K562 (cell line): ENCODE data around the gene DLK2. TPM values are rescaled to one million over a fixed set of nuclear protein-coding genes. Genes with fewer than 3 reads are reported as not detected.

Source experiments
- ATAC-seq: fragments of 200-7000 bp; cut with Tn5 transposase; 3 replicates; pipeline ENCODE4 v1.9.1; 2020; ENCODE audit warnings: moderate library complexity
- BruUV-seq: library from RNA; stranded (reverse); fragments of 400-500 nt; replicated peaks from 2 replicates; lab custom pipeline; 2021; lab: Mats Ljungman, UMichigan
- CTCF ChIA-PET: fragments of 300-600 bp; formaldehyde crosslinking; extraction: SDS; loops from one replicate; lab custom pipeline; 2021; ENCODE audit warnings: low intra/inter-chr PET ratio; lab: Yijun Ruan, JAX
- POLR2A ChIA-PET: fragments of 300-600, 350-650 bp; sonication (Branson Sonifier 250); formaldehyde crosslinking; extraction: SDS; loops from one replicate; lab custom pipeline; 2021; ENCODE audit warnings: antibody characterized with exemption, inconsistent platforms; lab: Yijun Ruan, JAX
- DNase-seq, 4 experiments: peaks; one replicate each; pipeline versions ENCODE4 v3.0.0 to v3.0.0-alpha.2; 2011 to 2018; ENCODE audit warnings: low spot score in 3 of 4, mixed read lengths in 3 of 4; ENCODE audit errors: extremely low read depth in 1 of 4
- FAIRE-seq: peaks from 2 replicates; lab custom pipeline; 2011; peaks lifted over from hg19 to GRCh38; lab: Jason Lieb, UNC
- H2AFZ ChIP-seq: 2 replicates; pipeline ENCODE4 v1.6.0; 2011; ENCODE audit warnings: low read depth, low read length, control low read depth, inconsistent platforms
- H3K27ac ChIP-seq: fragments of 200-600 bp; 3 replicates; pipeline ENCODE4 v1.8.0; 2011; ENCODE audit warnings: low read depth, mild to moderate bottlenecking, control low read depth, inconsistent platforms, low read length, moderate library complexity, mixed read lengths; ENCODE audit errors: extremely low read depth
- H3K27me3 ChIP-seq, 2 experiments: fragments of 300-600 bp in 1 of 2; 2 replicates in 1 of 2; 3 replicates in 1 of 2; pipeline versions ENCODE4 v1.6.0 to v1.8.0; 2011; ENCODE audit warnings: inconsistent platforms in 2 of 2, low read length in 2 of 2, mild to moderate bottlenecking in 1 of 2, mixed read lengths in 1 of 2, moderate library complexity in 1 of 2; ENCODE audit not compliant: control insufficient read depth in 2 of 2, insufficient read depth in 2 of 2
- H3K36me3 ChIP-seq: fragments of 300-600 bp; 3 replicates; pipeline ENCODE4 v1.8.0; 2011; ENCODE audit warnings: mild to moderate bottlenecking, low read length, inconsistent platforms; ENCODE audit not compliant: control insufficient read depth, insufficient read depth
- H3K4me1 ChIP-seq, 2 experiments: fragments of 200-600 bp in 1 of 2; replicated peaks in 1 of 2; 2 replicates in 1 of 2; 3 replicates in 1 of 2; pipeline versions ENCODE4 v1.5.1 to v1.8.0; 2011; ENCODE audit warnings: inconsistent platforms in 2 of 2, low read length in 2 of 2, mild to moderate bottlenecking in 1 of 2, mixed read lengths in 1 of 2, moderate library complexity in 1 of 2; ENCODE audit not compliant: control insufficient read depth in 2 of 2, insufficient read depth in 2 of 2
- H3K4me2 ChIP-seq: 2 replicates; pipeline ENCODE4 v1.6.1; 2011; ENCODE audit warnings: low read length, control low read depth, inconsistent platforms, mixed read lengths; ENCODE audit not compliant: insufficient read depth
- H3K4me3 ChIP-seq: fragments of 200-600 bp; sonication (generic), shearing (Covaris generic); 2 replicates; pipeline ENCODE4 v1.5.1; 2016; ENCODE audit warnings: control low read depth, inconsistent platforms
- H3K79me2 ChIP-seq: fragments of 200-600 bp; 3 replicates; pipeline ENCODE4 v1.8.0; 2011; ENCODE audit warnings: low read length, inconsistent platforms; ENCODE audit not compliant: control insufficient read depth, insufficient read depth
- H3K9ac ChIP-seq, 2 experiments: 2 replicates each; pipeline versions ENCODE4 v1.6.0 to v1.6.1; 2011; ENCODE audit warnings: low read depth in 2 of 2, low read length in 2 of 2, control low read depth in 1 of 2, inconsistent platforms in 1 of 2, mild to moderate bottlenecking in 1 of 2, mixed read lengths in 1 of 2; ENCODE audit not compliant: insufficient read depth in 1 of 2
- H3K9me1 ChIP-seq: one replicate; pipeline ENCODE4 v1.6.0; 2011; ENCODE audit warnings: inconsistent platforms, mild to moderate bottlenecking, low read length, moderate library complexity; ENCODE audit not compliant: control insufficient read depth, insufficient read depth
- H3K9me3 ChIP-seq: replicated peaks from 2 replicates; pipeline ENCODE4 v1.5.1; 2011; ENCODE audit warnings: low read depth, low read length, inconsistent platforms; ENCODE audit not compliant: control insufficient read depth, insufficient read depth
- H4K20me1 ChIP-seq: replicated peaks from 2 replicates; pipeline ENCODE4 v1.6.1; 2011; ENCODE audit warnings: low read length, inconsistent platforms, mixed read lengths; ENCODE audit not compliant: control insufficient read depth, insufficient read depth
- ESRRB ChIP-seq: fragments of 250-450 bp; sonication (Bioruptor Pico); IDR thresholded peaks from 2 replicates; pipeline ENCODE4 v1.5.0; 2020; ENCODE audit warnings: mild to moderate bottlenecking, moderate library complexity, borderline replicate concordance
- FOSL1 ChIP-seq: fragments of 200-800 bp; sonication (Bioruptor generic); conservative IDR thresholded peaks from 2 replicates; pipeline ENCODE4 v1.6.1; 2016; ENCODE audit warnings: missing genetic modification characterization, missing compliant biosample characterization
- NFRKB ChIP-seq: fragments of 450-650 bp; IDR thresholded peaks from 2 replicates; pipeline ENCODE4 v1.6.1; 2016; ENCODE audit warnings: low read depth
- WGBS: fragments of 100-300 bp; shearing (Covaris generic); methylation state at CpG from one replicate; pipeline ENCODE4 v1.1.6; 2016; ENCODE audit warnings: low coverage, mixed read lengths; ENCODE audit not compliant: insufficient coverage; ENCODE audit errors: missing lambda C conversion rate; 5-methylcytosine and 5-hydroxymethylcytosine counted together
- in situ Hi-C: fragments of 300-500 bp; cut with MboI; formaldehyde crosslinking; loops from 4 replicates; pipeline ENCODE4 v1.15.0; 2018; ENCODE audit warnings: inconsistent platforms, mixed read lengths
- intact Hi-C: fragments of 100-400 bp; cut with micrococcal nuclease; formaldehyde crosslinking; loops from 2 replicates; pipeline ENCODE4 v1.14.2; 2022
- polyA plus RNA-seq, 8 experiments: library from polyadenylated mRNA; depleted of rRNA in 4 of 8; stranded (reverse) in 5 of 8; unstranded in 3 of 8; fragments of >200 nt; fragmentation: Nextera tagmentation in 2 of 8; fragmentation: Illumina TruSeq in 1 of 8; extraction: Ambion mirVana in 2 of 8; extraction: Trizol in 1 of 8; gene quantifications; 2 replicates each; pipeline versions ENCODE4 v1.2.1 to v1.2.3, GENCODE V29; 2011 to 2014; ENCODE audit warnings: inconsistent platforms in 1 of 8, missing spikeins in 1 of 8
- total RNA-seq, 7 experiments: library from RNA; depleted of rRNA in 6 of 7; stranded (reverse); fragments of >200 nt in 6 of 7; fragmentation: Illumina TruSeq in 2 of 7; extraction: Trizol in 2 of 7; gene quantifications; 2 replicates each; pipeline versions ENCODE4 v1.2.1 to v1.2.3, GENCODE V29; 2011 to 2021; ENCODE audit warnings: low replicate concordance in 1 of 7
- TF ChIP-seq, protein P1 (sequence below): fragments of 450-650 bp; formaldehyde crosslinking; IDR thresholded peaks from 2 replicates; pipeline ENCODE4 v1.4.0; 2020; ENCODE audit warnings: mild to moderate bottlenecking, moderate library complexity
- TF ChIP-seq, protein P2 (sequence below): IDR thresholded peaks from 3 replicates; pipeline ENCODE4 v1.6.1; 2011; ENCODE audit warnings: borderline replicate concordance, mild to moderate bottlenecking, moderate library complexity; ENCODE audit not compliant: insufficient read length; ENCODE audit errors: extremely low read depth

Gene DLK2
- total and polyA plus RNA-seq, 9 of the 15 experiments (the other 6 are each of a cell fraction or from before 2014, with no cell fraction given) = 0.11 to 0.53 (median 0.29) TPM; not detected in 3

DNA sequence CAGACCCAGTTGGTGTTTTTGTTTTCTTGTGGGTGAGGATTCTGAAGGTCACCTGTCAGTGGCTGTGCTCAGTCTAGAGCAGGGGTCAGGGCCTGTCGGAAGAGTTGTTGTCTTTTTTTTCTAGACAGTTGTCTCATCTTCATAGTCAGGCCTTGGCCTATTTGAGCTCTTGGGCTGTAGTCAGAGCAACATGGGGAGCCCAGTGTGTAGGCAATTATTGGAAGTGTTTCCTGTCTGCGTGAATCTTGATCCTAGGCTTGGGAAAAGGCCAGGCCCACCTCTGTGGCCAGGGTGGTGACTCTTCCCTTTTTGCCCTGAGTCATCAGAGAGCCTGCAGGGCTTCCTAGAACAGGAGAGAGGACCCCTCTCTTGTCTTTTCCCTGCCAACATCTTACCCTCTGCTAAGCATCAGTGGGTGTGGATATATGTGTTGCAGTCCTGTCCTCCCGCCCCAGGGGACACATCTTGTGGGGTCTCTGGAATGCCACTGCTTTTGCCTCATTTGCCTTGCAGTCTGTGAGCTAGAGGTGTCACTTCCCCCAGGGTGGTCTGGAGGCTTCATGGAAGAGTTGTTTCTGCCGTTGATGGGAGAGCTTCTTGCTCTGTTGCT lies 33.4 kb upstream of the DLK2 start:
- in situ Hi-C loops = no loop called here
- Histone ChIP-seq H3K27ac (no peak overlapping the region), H3K9ac (peak overlapping the region in 1 of 2 experiments; percentile 68; a peak in 1 of 4 replicates), H3K4me3 (no peak overlapping the region), H3K27me3 (no peaks in the 10 kb centered on the region), H3K36me3 (peaks cover 4% of the 10 kb centered on the region; the same call in 1 of the 3 replicates), H2AFZ (no peak overlapping the region), H3K4me1 (peaks cover 2 to 12% of the 10 kb centered on the region in 2 experiments; a peak in 2 of 5 replicates), H3K9me3 (no peaks in the 10 kb centered on the region), H3K4me2 (no peak overlapping the region), H3K79me2 (0 out of 3 replicates have a peak, but pooled peaks cover 3% of the 10 kb centered on the region), H4K20me1 (peaks cover 18% of the 10 kb centered on the region; the same call in 1 of the 2 replicates), H3K9me1 (no peaks in the 10 kb centered on the region)
- DNase-seq (no peak), ATAC-seq (no peak; the same call in 2 of the 3 replicates), FAIRE-seq (peak; percentile 11)
- TF ChIP-seq NFRKB (no peak), FOSL1 (tag) (0 out of 2 replicates have a peak, but pooled peaks have one; percentile 16), ESRRB (CRISPR knock-in tag) (no peak)
- TF ChIP-seq, protein P1, sequence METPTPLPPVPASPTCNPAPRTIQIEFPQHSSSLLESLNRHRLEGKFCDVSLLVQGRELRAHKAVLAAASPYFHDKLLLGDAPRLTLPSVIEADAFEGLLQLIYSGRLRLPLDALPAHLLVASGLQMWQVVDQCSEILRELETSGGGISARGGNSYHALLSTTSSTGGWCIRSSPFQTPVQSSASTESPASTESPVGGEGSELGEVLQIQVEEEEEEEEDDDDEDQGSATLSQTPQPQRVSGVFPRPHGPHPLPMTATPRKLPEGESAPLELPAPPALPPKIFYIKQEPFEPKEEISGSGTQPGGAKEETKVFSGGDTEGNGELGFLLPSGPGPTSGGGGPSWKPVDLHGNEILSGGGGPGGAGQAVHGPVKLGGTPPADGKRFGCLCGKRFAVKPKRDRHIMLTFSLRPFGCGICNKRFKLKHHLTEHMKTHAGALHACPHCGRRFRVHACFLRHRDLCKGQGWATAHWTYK = no peak
- TF ChIP-seq, protein P2, sequence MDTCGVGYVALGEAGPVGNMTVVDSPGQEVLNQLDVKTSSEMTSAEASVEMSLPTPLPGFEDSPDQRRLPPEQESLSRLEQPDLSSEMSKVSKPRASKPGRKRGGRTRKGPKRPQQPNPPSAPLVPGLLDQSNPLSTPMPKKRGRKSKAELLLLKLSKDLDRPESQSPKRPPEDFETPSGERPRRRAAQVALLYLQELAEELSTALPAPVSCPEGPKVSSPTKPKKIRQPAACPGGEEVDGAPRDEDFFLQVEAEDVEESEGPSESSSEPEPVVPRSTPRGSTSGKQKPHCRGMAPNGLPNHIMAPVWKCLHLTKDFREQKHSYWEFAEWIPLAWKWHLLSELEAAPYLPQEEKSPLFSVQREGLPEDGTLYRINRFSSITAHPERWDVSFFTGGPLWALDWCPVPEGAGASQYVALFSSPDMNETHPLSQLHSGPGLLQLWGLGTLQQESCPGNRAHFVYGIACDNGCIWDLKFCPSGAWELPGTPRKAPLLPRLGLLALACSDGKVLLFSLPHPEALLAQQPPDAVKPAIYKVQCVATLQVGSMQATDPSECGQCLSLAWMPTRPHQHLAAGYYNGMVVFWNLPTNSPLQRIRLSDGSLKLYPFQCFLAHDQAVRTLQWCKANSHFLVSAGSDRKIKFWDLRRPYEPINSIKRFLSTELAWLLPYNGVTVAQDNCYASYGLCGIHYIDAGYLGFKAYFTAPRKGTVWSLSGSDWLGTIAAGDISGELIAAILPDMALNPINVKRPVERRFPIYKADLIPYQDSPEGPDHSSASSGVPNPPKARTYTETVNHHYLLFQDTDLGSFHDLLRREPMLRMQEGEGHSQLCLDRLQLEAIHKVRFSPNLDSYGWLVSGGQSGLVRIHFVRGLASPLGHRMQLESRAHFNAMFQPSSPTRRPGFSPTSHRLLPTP = no peak
- 52% methylated on average over 4 of the region's 4 CpGs for WGBS
- no TSS peak for BruUV-seq
- ChIA-PET CTCF (no interaction called here), POLR2A (interaction anchor here (0.8 to 8.5 kb wide), 7 partner anchors 10 to 475 kb away, joined by 3 to 54 read pairs (median 5); partner anchors contain the start of genes KLHDC3, LRRC73, MEA1 and TJAP1)
- intact Hi-C loops = no loop called here
